WI38 (cell line): ENCODE data around the gene BATF.

ENCODE experiments used
- H3K4me3 ChIP-seq: 2 replicates; pipeline ENCODE4 v1.5.1; 2011; ENCODE audit warnings: low read depth, mild to moderate bottlenecking, control low read depth, low read length
- CTCF ChIP-seq: IDR thresholded peaks from 2 replicates; pipeline ENCODE4 v1.5.1; 2012; ENCODE audit warnings: low read depth, mild to moderate bottlenecking, control low read depth, low read length

The BATF gene

GRCh38 chr14:75554482-75554881 is 32.2 kb downstream of the BATF start:
- H3K4me3 ChIP-seq, result no peak overlapping the region

GRCh38 chr14:75558440-75558839 is 36.2 kb downstream of the BATF start:
- no peak for TF ChIP-seq CTCF
- H3K4me3 ChIP-seq, result no peak overlapping the region

More at GRCh38 chr14:75554482-75554881, 32.2 kb downstream of the BATF start:
- no peak for TF ChIP-seq CTCF

GRCh38 chr14:75559045-75559444 is 36.8 kb downstream of the BATF start:
- no peak for TF ChIP-seq CTCF

GRCh38 chr14:75559451-75560222 is 37.4 kb downstream of the BATF start:
- TF ChIP-seq CTCF, result no peak
- no peak overlapping the region for H3K4me3 ChIP-seq

More at GRCh38 chr14:75559045-75559444, 36.8 kb downstream of the BATF start:
- no peak overlapping the region for H3K4me3 ChIP-seq

- no peak overlapping the region for H3K4me3 ChIP-seq
- peak; percentile 88 for TF ChIP-seq CTCF
Observed at GRCh38 chr14:75561013-75561432, 38.8 kb downstream of the BATF start.

GRCh38 chr14:75562089-75562488 is 39.8 kb downstream of the BATF start:
- no peak for TF ChIP-seq CTCF
- no peak overlapping the region for H3K4me3 ChIP-seq

GRCh38 chr14:75562489-75562888 is 40.2 kb downstream of the BATF start:
- H3K4me3 ChIP-seq, result no peak overlapping the region
- no peak for TF ChIP-seq CTCF
